Heart left ventricle (tissue), 16 donors: ENCODE data around the gene GPC6. TPM values are rescaled to one million over a fixed set of nuclear protein-coding genes. Genes with fewer than 3 reads are reported as not detected.

Experiments used
- ATAC-seq, 4 donors: fragments of 200-7000 bp; cut with Tn5 transposase; one replicate each; pipeline ENCODE4 v1.9.1; 2020 to 2022; ENCODE audit warnings: moderate library complexity in 4 of 4, mild to moderate bottlenecking in 3 of 4, moderate number of reproducible peaks in 1 of 4
- DNase-seq, 5 donors: peaks; one replicate each; pipeline ENCODE4 v3.0.0-alpha.2; 2020
- H3K27ac ChIP-seq, 12 donors: fragments of 200-600 bp; sonication (generic) in 4 of 12; one replicate each; pipeline versions ENCODE4 v1.5.0 to v1.8.0; 2016 to 2022; ENCODE audit warnings: mild to moderate bottlenecking in 2 of 12
- H3K27me3 ChIP-seq, 9 donors: fragments of 200-600 bp; sonication (generic) in 2 of 9; one replicate each; pipeline versions ENCODE4 v1.5.1 to v1.8.0; 2016 to 2022; ENCODE audit warnings: mild to moderate bottlenecking in 3 of 9
- H3K36me3 ChIP-seq, 9 donors: fragments of 200-600 bp; sonication (generic) in 2 of 9; one replicate each; pipeline versions ENCODE4 v1.5.0 to v1.8.0; 2018 to 2022; ENCODE audit warnings: mild to moderate bottlenecking in 2 of 9
- H3K4me1 ChIP-seq, 12 donors: fragments of 200-600 bp; sonication (generic) in 4 of 12; one replicate each; pipeline versions ENCODE4 v1.5.0 to v1.8.0; 2016 to 2022; ENCODE audit warnings: mild to moderate bottlenecking in 3 of 12
- H3K4me3 ChIP-seq, 12 donors: fragments of 200-600 bp; sonication (generic) in 4 of 12; one replicate each; pipeline versions ENCODE4 v1.5.0 to v1.8.0; 2017 to 2022; ENCODE audit warnings: mild to moderate bottlenecking in 9 of 12, moderate library complexity in 4 of 12
- H3K9me3 ChIP-seq, 12 donors: fragments of 200-600 bp; sonication (generic) in 4 of 12; one replicate each; pipeline versions ENCODE4 v1.5.0 to v1.8.0; 2016 to 2022; ENCODE audit warnings: mild to moderate bottlenecking in 1 of 12
- POLR2A ChIP-seq, 2 donors: fragments of 450-650 bp; IDR thresholded peaks; one replicate each; pipeline ENCODE4 v1.6.1; 2017; ENCODE audit warnings: antibody characterized with exemption in 2 of 2, mild to moderate bottlenecking in 2 of 2, moderate library complexity in 2 of 2
- WGBS, 4 donors: extraction: QIAGEN DNeasy Blood & Tissue Kit in 2 of 4; methylation state at CpG; one replicate each; pipeline versions ENCODE4 v1.1.5 to v1.1.7; 2013 to 2018; 5-methylcytosine and 5-hydroxymethylcytosine counted together
- intact Hi-C, 10 donors: fragments of 100-400 bp; cut with DNase I; formaldehyde crosslinking; loops; one replicate each; pipeline versions ENCODE4 v1.11.1 to v1.14.2; 2022
- polyA plus RNA-seq, 2 donors: library from polyadenylated mRNA; stranded (reverse); fragments of 200-250 nt; gene quantifications; one replicate each; pipeline ENCODE4 v1.2.3, GENCODE V29; 2013
- total RNA-seq, 9 donors: library from RNA; depleted of rRNA in 2 of 9; stranded (reverse); fragments of >200 nt in 2 of 9; fragmentation: NEBNext Ultra II Directional in 3 of 9; extraction: Animal tissue kit (Norgen Biotek cat#: 25700) in 3 of 9; gene quantifications; one replicate each; pipeline versions ENCODE4 v1.1.0 to v1.2.4, GENCODE V29; 2016 to 2023
- TF ChIP-seq, protein P1 (sequence below), 12 donors: fragments of 200-600 bp; sonication (generic) in 4 of 12; IDR thresholded peaks; one replicate each; pipeline versions ENCODE4 v1.5.0 to v1.8.0; 2018 to 2022; ENCODE audit warnings: antibody characterized with exemption in 12 of 12, mild to moderate bottlenecking in 5 of 12
- donor health status: ischemic (EF 13 %, LVEDD 7.1; RV severe dilation, severe dysfunction).
- donor health status: healthy with polysubstance abuse.
- donor health status: DM: no; HTN: yes; CAD: no.
- donor health status: DM: no; HTN: no; CAD: no.
- donor health status: ischemic (EF 25% LVEDD 6.9; RV normal size, moderate dysfunction).
- donor health status: ischemic (EF 25% LVEDD 5.7; RV mildly dilated, moderate dysfunction).
- donor health status: healthy.
- donor health status: DM: yes; HTN: yes; CAD: no.
- donor health status: ischemic (EF 35%, LVEDD 5.7; RV mildly dilated, moderate dysfunction).
- donor health status: nonischemic (EF 11% LVEDD 7.7; RV severe dilation, severe dysfunction).
- donor health status: DM: yes; HTN: yes; CAD: no.
- donor health status: PGD.
- donor health status: ischemic (EF 29% LVEDD 5.4; RV normal size, mild dysfunction).
- donor health status: nonischemic (EF 23%, LVEDD 6.1; RV moderate dilation, normal function).

Gene GPC6
- total and polyA plus RNA-seq, 11 donors = 0.08 to 6.2 (median 2.0) TPM

GRCh38 chr13:94249512-94249911 is 1022.9 kb downstream of the GPC6 start:
- DNase-seq (no peak), ATAC-seq (no peak)
- peaks cover 0 to 5% (median 0%) of the 10 kb centered on the region in 12 donors for H3K4me1 ChIP-seq
- no peak overlapping the region for H3K4me3 ChIP-seq
- 50 to 68% (median 56%) methylated on average over 1 of the region's 1 CpG for WGBS, 4 donors
- no peaks in the 10 kb centered on the region for H3K36me3 ChIP-seq
- H3K27me3 ChIP-seq = no peaks in the 10 kb centered on the region
- no peak overlapping the region for H3K27ac ChIP-seq
- TF ChIP-seq, protein P1, sequence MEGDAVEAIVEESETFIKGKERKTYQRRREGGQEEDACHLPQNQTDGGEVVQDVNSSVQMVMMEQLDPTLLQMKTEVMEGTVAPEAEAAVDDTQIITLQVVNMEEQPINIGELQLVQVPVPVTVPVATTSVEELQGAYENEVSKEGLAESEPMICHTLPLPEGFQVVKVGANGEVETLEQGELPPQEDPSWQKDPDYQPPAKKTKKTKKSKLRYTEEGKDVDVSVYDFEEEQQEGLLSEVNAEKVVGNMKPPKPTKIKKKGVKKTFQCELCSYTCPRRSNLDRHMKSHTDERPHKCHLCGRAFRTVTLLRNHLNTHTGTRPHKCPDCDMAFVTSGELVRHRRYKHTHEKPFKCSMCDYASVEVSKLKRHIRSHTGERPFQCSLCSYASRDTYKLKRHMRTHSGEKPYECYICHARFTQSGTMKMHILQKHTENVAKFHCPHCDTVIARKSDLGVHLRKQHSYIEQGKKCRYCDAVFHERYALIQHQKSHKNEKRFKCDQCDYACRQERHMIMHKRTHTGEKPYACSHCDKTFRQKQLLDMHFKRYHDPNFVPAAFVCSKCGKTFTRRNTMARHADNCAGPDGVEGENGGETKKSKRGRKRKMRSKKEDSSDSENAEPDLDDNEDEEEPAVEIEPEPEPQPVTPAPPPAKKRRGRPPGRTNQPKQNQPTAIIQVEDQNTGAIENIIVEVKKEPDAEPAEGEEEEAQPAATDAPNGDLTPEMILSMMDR (IDR thresholded peaks at IDR 0.05) = no peak
- TF ChIP-seq POLR2A (IDR thresholded peaks at IDR 0.05) = no peak
- intact Hi-C loops = no loop called here
- peaks cover 0 to 19% (median 7%) of the 10 kb centered on the region in 12 donors for H3K9me3 ChIP-seq

- Histone ChIP-seq H3K36me3 (no peaks in the 10 kb centered on the region), H3K27me3 (no peaks in the 10 kb centered on the region), H3K4me3 (no peak overlapping the region), H3K27ac (no peak overlapping the region), H3K9me3 (peaks cover 0 to 8% (median 0%) of the 10 kb centered on the region in 12 donors), H3K4me1 (peaks cover 0 to 5% (median 0%) of the 10 kb centered on the region in 12 donors)
- TF ChIP-seq, protein P1 (IDR thresholded peaks at IDR 0.05) = no peak
- TF ChIP-seq POLR2A (IDR thresholded peaks at IDR 0.05) = no peak
- intact Hi-C loops = loop anchor here in 1 of 10 donors (5.0 kb wide), 1 partner anchor 50 kb away; no protein-coding TSS in a partner anchor
- DNase-seq (peak in 2 of 5 donors; percentile 28 to 46), ATAC-seq (peak in 3 of 4 donors; percentile 61 to 73 (median 68))
- WGBS, 4 donors = 53 to 65% (median 64%) methylated on average over 9 of the region's 9 CpGs
Observed at GRCh38 chr13:94251831-94252608, 1025.4 kb downstream of the GPC6 start.

GRCh38 chr13:94254737-94255136 is 1028.1 kb downstream of the GPC6 start:
- ATAC-seq = no peak
- Histone ChIP-seq H3K36me3 (no peaks in the 10 kb centered on the region), H3K9me3 (no peaks in the 10 kb centered on the region), H3K27ac (no peak overlapping the region), H3K4me1 (peaks cover 0 to 5% (median 0%) of the 10 kb centered on the region in 12 donors), H3K27me3 (no peaks in the 10 kb centered on the region), H3K4me3 (no peak overlapping the region)
- no peak for DNase-seq
- TF ChIP-seq, protein P1 (IDR thresholded peaks at IDR 0.05) = no peak
- no peak for TF ChIP-seq POLR2A (IDR thresholded peaks at IDR 0.05)
- intact Hi-C loops = loop anchor here in 1 of 10 donors (5.0 kb wide), 1 partner anchor 52 kb away; no protein-coding TSS in a partner anchor

DNA sequence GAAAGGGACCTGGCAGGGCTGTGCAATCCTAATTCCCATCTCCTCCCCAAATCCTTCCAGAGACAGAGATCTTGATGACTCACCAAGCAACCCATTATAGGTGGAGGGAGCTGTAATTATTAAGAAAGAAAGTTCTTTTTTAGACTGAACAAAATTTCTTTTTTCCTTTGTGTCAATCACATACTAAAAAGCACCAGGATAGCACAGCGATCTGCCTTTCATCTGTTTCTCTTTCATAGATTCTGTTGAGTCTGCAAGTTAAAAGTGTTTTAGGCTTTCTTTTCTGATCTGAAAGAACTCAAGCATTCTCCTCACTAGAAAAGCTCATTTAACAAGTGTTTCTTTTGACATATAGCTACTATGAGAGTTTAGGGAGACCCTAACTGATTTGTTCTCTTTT is 1030.1 kb downstream of the GPC6 start:
- intact Hi-C loops = no loop called here
- no peaks in the 10 kb centered on the region for H3K9me3 ChIP-seq
- H3K36me3 ChIP-seq = no peaks in the 10 kb centered on the region
- H3K27ac ChIP-seq = no peak overlapping the region
- 85 to 94% (median 91%) methylated on average over 1 of the region's 1 CpG for WGBS, 4 donors
- H3K4me3 ChIP-seq = no peak overlapping the region
- H3K27me3 ChIP-seq = no peaks in the 10 kb centered on the region
- TF ChIP-seq, protein P1 (IDR thresholded peaks at IDR 0.05) = no peak
- no peak for TF ChIP-seq POLR2A (IDR thresholded peaks at IDR 0.05)
- DNase-seq (no peak), ATAC-seq (no peak)
- H3K4me1 ChIP-seq = peaks cover 0 to 5% (median 0%) of the 10 kb centered on the region in 12 donors
